Transverse colon (tissue), 4 donors: ENCODE measurements around the gene MACROD1. TPM values are rescaled to one million over a fixed set of nuclear protein-coding genes. Genes with fewer than 3 reads are reported as not detected.
"Not testable (repeated sequence)": the region's sequence is repeated elsewhere in the genome, so short reads cannot be mapped to it uniquely, and the experiment has no call there.

Experiments
- DNase-seq: peaks from one replicate; pipeline ENCODE4 v3.0.0-alpha.2; 2019
- H3K27ac ChIP-seq, 4 donors: fragments of 200-600 bp; sonication (generic); 2 replicates each; pipeline ENCODE4 v1.5.1; 2016 to 2018; ENCODE audit warnings: inconsistent platforms in 4 of 4
- H3K27me3 ChIP-seq: fragments of 200-600 bp; sonication (generic); 2 replicates; pipeline ENCODE4 v1.5.1; 2017; ENCODE audit warnings: inconsistent platforms
- H3K36me3 ChIP-seq, 4 donors: fragments of 200-600 bp; sonication (generic); 2 replicates each; pipeline ENCODE4 v1.5.1; 2017 to 2019; ENCODE audit warnings: inconsistent platforms in 4 of 4
- H3K4me1 ChIP-seq, 4 donors: fragments of 200-600 bp; sonication (generic); 2 replicates each; pipeline ENCODE4 v1.5.1; 2017 to 2020; ENCODE audit warnings: inconsistent platforms in 4 of 4
- H3K4me3 ChIP-seq, 4 donors: fragments of 200-600 bp; sonication (generic); 1 replicate in 1 of 4; 2 replicates in 3 of 4; pipeline versions ENCODE4 v1.5.1 to v1.6.1; 2017 to 2019; ENCODE audit warnings: inconsistent platforms in 4 of 4
- H3K9me3 ChIP-seq, 2 donors: fragments of 200-600 bp; sonication (generic); 2 replicates each; pipeline ENCODE4 v1.5.1; 2017 to 2019; ENCODE audit warnings: inconsistent platforms in 2 of 2
- EP300 ChIP-seq: sonication (generic); formaldehyde crosslinking; IDR thresholded peaks from one replicate; pipeline ENCODE4 v1.6.1; 2017; ENCODE audit warnings: antibody characterized with exemption, low read depth
- POLR2A ChIP-seq: fragments of 450-650 bp; IDR thresholded peaks from one replicate; pipeline ENCODE4 v1.6.1; 2016; ENCODE audit warnings: antibody characterized with exemption, mild to moderate bottlenecking, moderate library complexity
- POLR2AphosphoS5 ChIP-seq, 3 donors: sonication (generic); formaldehyde crosslinking; IDR thresholded peaks; one replicate each; pipeline ENCODE4 v1.6.1; 2016; ENCODE audit warnings: antibody characterized with exemption in 3 of 3
- WGBS, 2 donors: methylation state at CpG; one replicate each; pipeline ENCODE4 v1.1.5; 2018; ENCODE audit warnings: low coverage in 1 of 2; 5-methylcytosine and 5-hydroxymethylcytosine counted together
- in situ Hi-C, 4 donors: fragments of 200-750 bp; cut with MboI; loops; one replicate each; pipeline versions ENCODE4 v1.15.0 to v1.15.1; 2017; ENCODE audit warnings: low sequenced_read_pairs in 3 of 4, low pct_ligation_motif_present in 1 of 4, low pct_unique_long_range_greater_than_20kb in 1 of 4
- intact Hi-C: fragments of 100-400 bp; cut with DNase I; formaldehyde crosslinking; loops from one replicate; pipeline ENCODE4 v1.15.1; 2023; ENCODE audit warnings: low total_unique reads
- total RNA-seq, 4 donors: library from RNA; depleted of rRNA; stranded (reverse); fragments of >200 nt; gene quantifications; one replicate each; pipeline ENCODE4 v1.1.0, GENCODE V29; 2016
- TF ChIP-seq, protein P1 (sequence below), 5 experiments: fragments of 200-600 bp in 3 of 5; fragments of 450-650 bp in 2 of 5; sonication (generic) in 3 of 5; IDR thresholded peaks; 1 replicate in 2 of 5; 2 replicates in 3 of 5; pipeline ENCODE4 v1.5.1; 2016 to 2017; ENCODE audit warnings: antibody characterized with exemption in 5 of 5, inconsistent platforms in 3 of 5, mild to moderate bottlenecking in 2 of 5, moderate library complexity in 1 of 5

The MACROD1 gene
- total RNA-seq, 4 donors from 2014 or later, result 42.9 to 50.7 (median 50.1) TPM

DNA sequence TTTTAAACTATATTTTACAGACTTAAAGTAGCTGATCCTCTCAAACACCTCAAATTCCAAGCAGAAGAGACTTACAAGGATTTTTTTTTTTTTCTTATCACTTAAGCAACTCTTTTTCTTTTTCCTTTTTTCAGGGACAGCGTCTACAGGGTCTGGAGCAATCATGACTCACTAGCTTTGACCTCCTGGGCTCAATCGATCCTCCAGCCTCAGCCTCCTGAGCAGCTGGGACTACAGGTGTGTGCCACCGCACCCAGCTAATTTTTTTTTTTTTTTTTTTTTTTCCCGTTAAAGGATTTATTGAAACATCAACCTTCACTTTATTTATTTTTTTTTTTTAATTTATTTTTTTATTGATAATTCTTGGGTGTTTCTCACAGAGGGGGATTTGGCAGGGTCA, 4.5 kb upstream of the MACROD1 start:
- in situ Hi-C loops, result loop anchor here in 1 of 4 donors (25.0 kb wide), 1 partner anchor 333 kb away; the partner anchor contains the start of gene MARK2
- intact Hi-C loops, result no loop called here
- H3K9me3 ChIP-seq, result no peaks in the 10 kb centered on the region

DNA sequence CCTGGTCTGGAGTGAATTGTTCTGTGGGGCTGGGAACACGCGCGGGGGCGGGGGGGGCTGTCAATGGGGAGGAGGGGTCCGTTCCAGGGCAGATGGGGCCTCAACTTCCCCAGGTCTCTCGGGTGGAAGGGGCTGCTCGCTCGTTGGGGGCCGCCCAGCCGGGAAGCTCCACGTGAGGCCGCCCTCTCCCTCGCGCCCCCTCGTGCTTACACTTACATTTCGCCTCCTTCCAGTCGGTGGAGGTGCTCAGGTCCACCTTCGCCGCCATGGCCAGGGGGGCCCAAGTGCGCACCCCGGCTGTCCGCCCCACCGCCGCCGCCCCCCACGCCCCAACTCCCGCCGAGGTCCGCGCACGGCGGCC, 452 bp downstream of the MACROD1 start:
- H3K4me3 ChIP-seq, result peak overlapping the region; percentile 53 to 88 (median 67)
- H3K4me1 ChIP-seq, result peaks cover 7 to 21% (median 19%) of the 10 kb centered on the region in 4 donors
- WGBS, 2 donors, result 1% methylated on average over 12 of the region's 32 CpGs; no CpG with 5 or more reads in 1 of the 2 donors
- intact Hi-C loops, result no loop called here
- in situ Hi-C loops, result loop anchor here in 1 of 4 donors (25.0 kb wide), 1 partner anchor 328 kb away; the partner anchor contains the start of gene MARK2
- no peaks in the 10 kb centered on the region for H3K27me3 ChIP-seq
- H3K9me3 ChIP-seq, result no peaks in the 10 kb centered on the region
- TF ChIP-seq POLR2AphosphoS5 (IDR thresholded peaks at IDR 0.05), result no peak
- TF ChIP-seq, protein P1, sequence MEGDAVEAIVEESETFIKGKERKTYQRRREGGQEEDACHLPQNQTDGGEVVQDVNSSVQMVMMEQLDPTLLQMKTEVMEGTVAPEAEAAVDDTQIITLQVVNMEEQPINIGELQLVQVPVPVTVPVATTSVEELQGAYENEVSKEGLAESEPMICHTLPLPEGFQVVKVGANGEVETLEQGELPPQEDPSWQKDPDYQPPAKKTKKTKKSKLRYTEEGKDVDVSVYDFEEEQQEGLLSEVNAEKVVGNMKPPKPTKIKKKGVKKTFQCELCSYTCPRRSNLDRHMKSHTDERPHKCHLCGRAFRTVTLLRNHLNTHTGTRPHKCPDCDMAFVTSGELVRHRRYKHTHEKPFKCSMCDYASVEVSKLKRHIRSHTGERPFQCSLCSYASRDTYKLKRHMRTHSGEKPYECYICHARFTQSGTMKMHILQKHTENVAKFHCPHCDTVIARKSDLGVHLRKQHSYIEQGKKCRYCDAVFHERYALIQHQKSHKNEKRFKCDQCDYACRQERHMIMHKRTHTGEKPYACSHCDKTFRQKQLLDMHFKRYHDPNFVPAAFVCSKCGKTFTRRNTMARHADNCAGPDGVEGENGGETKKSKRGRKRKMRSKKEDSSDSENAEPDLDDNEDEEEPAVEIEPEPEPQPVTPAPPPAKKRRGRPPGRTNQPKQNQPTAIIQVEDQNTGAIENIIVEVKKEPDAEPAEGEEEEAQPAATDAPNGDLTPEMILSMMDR (IDR thresholded peaks at IDR 0.05), result no peak
- peak overlapping the region; percentile 84 to 94 (median 86) for H3K27ac ChIP-seq
- DNase-seq, result peak; percentile 35
- H3K36me3 ChIP-seq, result no peaks in the 10 kb centered on the region

More for the DNA sequence above, 4.5 kb upstream of the MACROD1 start:
- H3K27ac ChIP-seq, result no peak overlapping the region
- DNase-seq, result no peak
- H3K36me3 ChIP-seq, result no peaks in the 10 kb centered on the region
- 85 to 91% methylated on average over 4 of the region's 4 CpGs for WGBS, 2 donors
- no peak overlapping the region for H3K4me3 ChIP-seq
- no peaks in the 10 kb centered on the region for H3K27me3 ChIP-seq
- peaks cover 0 to 12% (median 8%) of the 10 kb centered on the region in 4 donors for H3K4me1 ChIP-seq
- no peak for TF ChIP-seq EP300
- no peak for TF ChIP-seq POLR2AphosphoS5 (IDR thresholded peaks at IDR 0.05)
- TF ChIP-seq, protein P1 (IDR thresholded peaks at IDR 0.05), result no peak
- TF ChIP-seq POLR2A, result no peak

DNA sequence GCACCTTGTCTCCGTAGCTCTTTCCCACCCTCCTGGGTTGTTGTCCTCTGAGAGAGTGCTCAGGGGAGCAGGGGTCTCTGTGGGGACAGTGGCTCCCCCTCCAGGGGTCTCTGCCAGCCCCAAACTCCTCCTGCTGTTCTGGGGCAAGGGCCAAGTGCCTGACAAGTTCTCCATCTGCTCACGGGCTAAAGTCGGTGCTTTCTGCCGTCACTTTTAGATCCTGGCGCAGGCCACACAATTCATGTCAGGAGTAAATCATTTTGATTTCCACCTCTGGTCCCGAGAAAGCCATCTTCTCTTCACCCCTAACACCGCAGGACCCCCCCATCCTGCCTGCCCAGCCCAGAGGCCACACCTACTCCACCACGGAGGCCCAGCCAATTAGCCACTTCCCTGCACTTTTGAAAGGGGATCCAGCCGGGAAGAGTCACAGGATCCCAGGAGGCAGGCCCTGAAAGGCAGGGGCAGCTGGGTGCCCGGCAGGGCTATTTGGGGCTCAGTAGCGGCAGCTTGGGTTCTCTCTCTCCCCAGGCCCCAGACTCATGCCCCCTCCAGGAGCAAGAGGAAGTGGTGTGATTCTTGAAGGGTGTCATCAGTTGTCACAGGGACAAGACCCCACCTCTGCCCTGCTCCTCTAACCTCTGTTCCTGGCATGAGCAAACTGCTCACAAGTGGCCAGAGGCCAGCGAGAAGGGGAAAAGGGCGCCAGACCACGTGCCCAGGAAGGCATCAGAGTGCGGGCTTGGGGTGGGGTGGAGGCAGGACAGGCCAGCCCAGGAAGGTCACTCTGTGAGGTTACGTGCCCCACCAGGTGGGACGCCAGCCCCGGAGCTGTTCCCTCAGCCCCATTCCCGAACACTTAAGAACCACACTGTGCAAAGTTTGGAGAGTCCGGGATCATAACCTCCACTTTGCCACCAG, 1.3 kb downstream of the MACROD1 start:
- Histone ChIP-seq H3K4me1 (peaks cover 7 to 21% (median 19%) of the 10 kb centered on the region in 4 donors), H3K9me3 (no peaks in the 10 kb centered on the region), H3K36me3 (no peaks in the 10 kb centered on the region), H3K27me3 (no peaks in the 10 kb centered on the region), H3K4me3 (peak overlapping the region; percentile 53 to 88 (median 67)), H3K27ac (peak overlapping the region; percentile 84 to 94 (median 86))
- peak; percentile 36 for DNase-seq
- in situ Hi-C loops, result loop anchor here in 1 of 4 donors (25.0 kb wide), 1 partner anchor 327 kb away; the partner anchor contains the start of gene MARK2
- TF ChIP-seq, protein P1 (IDR thresholded peaks at IDR 0.05), result no peak
- no peak for TF ChIP-seq EP300
- TF ChIP-seq POLR2A, result no peak
- TF ChIP-seq POLR2AphosphoS5 (IDR thresholded peaks at IDR 0.05), result no peak
- 20 to 50% methylated on average over 3 to 18 of the region's 20 CpGs for WGBS, 2 donors
- intact Hi-C loops, result no loop called here

DNA sequence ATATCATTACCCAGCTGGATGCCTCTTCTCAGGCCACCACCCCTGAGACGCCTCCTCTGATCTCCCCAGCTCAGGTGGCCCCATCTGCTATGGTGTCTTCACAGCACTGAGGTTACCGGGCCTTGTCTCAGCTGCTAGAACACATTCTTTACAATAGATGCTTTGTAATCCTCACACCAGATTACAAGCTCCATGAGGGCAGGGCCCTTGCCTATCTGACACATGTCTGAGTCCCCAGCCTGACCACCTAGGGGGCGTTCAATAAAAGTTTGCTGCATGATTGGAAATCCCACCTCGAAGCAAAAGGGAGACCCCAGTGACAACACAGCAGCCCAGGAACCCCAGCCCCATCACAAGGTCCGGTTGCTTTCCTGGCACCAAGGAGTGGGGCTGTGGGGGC, 2.0 kb downstream of the MACROD1 start:
- in situ Hi-C loops, result loop anchor here in 1 of 4 donors (25.0 kb wide), 1 partner anchor 327 kb away; the partner anchor contains the start of gene MARK2
- H3K9me3 ChIP-seq, result no peaks in the 10 kb centered on the region

DNA sequence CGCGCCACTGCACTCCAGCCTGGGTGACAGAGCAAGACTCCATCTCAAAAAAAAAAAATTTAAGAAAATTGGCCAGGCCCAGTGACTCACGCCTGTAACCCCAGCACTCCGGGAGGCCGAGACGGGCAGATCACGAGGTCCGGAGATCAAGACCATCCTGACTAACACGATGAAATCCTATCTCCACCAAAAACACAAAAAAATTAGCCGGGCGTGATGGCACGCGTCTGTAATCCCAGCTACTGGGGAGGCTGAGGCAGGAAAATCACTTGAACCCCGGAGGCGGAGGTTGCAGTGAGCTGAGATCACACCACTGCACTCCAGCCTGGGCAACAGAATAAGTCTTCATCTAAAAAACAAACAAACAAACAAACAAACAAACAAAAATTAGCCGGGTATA, 3.1 kb downstream of the MACROD1 start:
- in situ Hi-C loops, result loop anchor here in 1 of 4 donors (25.0 kb wide), 1 partner anchor 325 kb away; the partner anchor contains the start of gene MARK2
- DNase-seq, intact Hi-C loops, H3K36me3 ChIP-seq, H3K27me3 ChIP-seq, H3K27ac ChIP-seq, H3K9me3 ChIP-seq, H3K4me3 ChIP-seq: not testable (repeated sequence)
- WGBS, 2 donors, result 86 to 92% methylated on average over 2 to 16 of the region's 16 CpGs
- H3K4me1 ChIP-seq, result peaks cover 7 to 21% (median 19%) of the 10 kb centered on the region in 4 donors

More for the DNA sequence above, 2.0 kb downstream of the MACROD1 start:
- no peak for DNase-seq
- Histone ChIP-seq H3K4me1 (peaks cover 7 to 21% (median 19%) of the 10 kb centered on the region in 4 donors), H3K27me3 (no peaks in the 10 kb centered on the region), H3K36me3 (no peaks in the 10 kb centered on the region), H3K4me3 (no peak overlapping the region), H3K27ac (no peak overlapping the region)
- 92% methylated on average over 5 of the region's 5 CpGs; no CpG with 5 or more reads in 1 of the 2 donors for WGBS, 2 donors
- intact Hi-C loops, result no loop called here
- TF ChIP-seq EP300 (no peak), POLR2A (no peak), POLR2AphosphoS5 (IDR thresholded peaks at IDR 0.05) (no peak)
- TF ChIP-seq, protein P1 (IDR thresholded peaks at IDR 0.05), result no peak
